ENCODE data around the gene SRXN1.

SRXN1 gene

GRCh38 chr20:675453-676314, 22.7 kb upstream of the SRXN1 start, which contains the start of gene SCRT2:
TSS of gene SCRT2 (minus strand) at chr20:675802. CDS start at chr20:675601, 201 bp downstream.
- DNase-seq (ENCODE audit: low read depth in 2 of 2) = peak in 1 of 2 experiments; percentile 60

GRCh38 chr20:675033-675452, 22.0 kb upstream of the SRXN1 start:
- no peak for DNase-seq (ENCODE audit: low read depth in 2 of 2)

GRCh38 chr20:673603-674001, 20.6 kb upstream of the SRXN1 start:
- DNase-seq (ENCODE audit: low read depth in 2 of 2) = no peak

GRCh38 chr20:672963-673602, 20.1 kb upstream of the SRXN1 start:
- DNase-seq (ENCODE audit: low read depth in 2 of 2) = no peak

GRCh38 chr20:671252-672030, 18.4 kb upstream of the SRXN1 start:
- no peak for DNase-seq (ENCODE audit: low read depth in 2 of 2)

- no peak for DNase-seq (ENCODE audit: low read depth in 2 of 2)
These were observed 16.6 kb upstream of the SRXN1 start for GRCh38 chr20:669573-669972.

- DNase-seq (ENCODE audit: low read depth in 2 of 2) = no peak
These were observed 15.6 kb upstream of the SRXN1 start for GRCh38 chr20:668638-669037.

- no peak for DNase-seq (ENCODE audit: low read depth in 2 of 2)
These were observed 15.1 kb upstream of the SRXN1 start for GRCh38 chr20:668050-668449.

GRCh38 chr20:667351-668034, 14.5 kb upstream of the SRXN1 start:
- DNase-seq (ENCODE audit: low read depth in 2 of 2) = peak; percentile 22 to 63

- no peak for DNase-seq (ENCODE audit: low read depth in 2 of 2)
These were observed 13.9 kb upstream of the SRXN1 start for GRCh38 chr20:666877-667276.

GRCh38 chr20:665276-665675, 12.3 kb upstream of the SRXN1 start:
- no peak for DNase-seq (ENCODE audit: low read depth in 2 of 2)

- DNase-seq (ENCODE audit: low read depth in 2 of 2) = no peak
These were observed 11.6 kb upstream of the SRXN1 start for GRCh38 chr20:664576-664975.

GRCh38 chr20:664151-664550, 11.2 kb upstream of the SRXN1 start:
- DNase-seq (ENCODE audit: low read depth in 2 of 2) = no peak

- DNase-seq (ENCODE audit: low read depth in 2 of 2) = no peak
These were observed 10.5 kb upstream of the SRXN1 start for GRCh38 chr20:663315-664090.

- no peak for DNase-seq (ENCODE audit: low read depth in 2 of 2)
These were observed 9.5 kb upstream of the SRXN1 start for GRCh38 chr20:662277-663192.

- no peak for DNase-seq (ENCODE audit: low read depth in 2 of 2)
These were observed 8.7 kb upstream of the SRXN1 start for GRCh38 chr20:661474-662270.

GRCh38 chr20:658731-659291, 5.8 kb upstream of the SRXN1 start:
- no peak for DNase-seq (ENCODE audit: low read depth in 2 of 2)

- DNase-seq (ENCODE audit: low read depth in 2 of 2) = no peak
These were observed 5.2 kb upstream of the SRXN1 start for GRCh38 chr20:658202-658601.
